NCI-H526 (cell line): ENCODE results near the gene KASH5.

Experiments
- DNase-seq, 2 experiments: peaks; one replicate each; lab custom pipeline; 2025; lab: John Stamatoyannopoulos, UW

KASH5 gene, protein sequence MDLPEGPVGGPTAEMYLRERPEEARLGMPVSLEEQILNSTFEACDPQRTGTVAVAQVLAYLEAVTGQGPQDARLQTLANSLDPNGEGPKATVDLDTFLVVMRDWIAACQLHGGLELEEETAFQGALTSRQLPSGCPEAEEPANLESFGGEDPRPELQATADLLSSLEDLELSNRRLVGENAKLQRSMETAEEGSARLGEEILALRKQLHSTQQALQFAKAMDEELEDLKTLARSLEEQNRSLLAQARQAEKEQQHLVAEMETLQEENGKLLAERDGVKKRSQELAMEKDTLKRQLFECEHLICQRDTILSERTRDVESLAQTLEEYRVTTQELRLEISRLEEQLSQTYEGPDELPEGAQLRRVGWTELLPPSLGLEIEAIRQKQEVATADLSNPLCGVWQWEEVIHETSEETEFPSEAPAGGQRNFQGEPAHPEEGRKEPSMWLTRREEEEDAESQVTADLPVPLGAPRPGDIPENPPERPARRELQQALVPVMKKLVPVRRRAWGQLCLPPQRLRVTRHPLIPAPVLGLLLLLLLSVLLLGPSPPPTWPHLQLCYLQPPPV

DNA sequence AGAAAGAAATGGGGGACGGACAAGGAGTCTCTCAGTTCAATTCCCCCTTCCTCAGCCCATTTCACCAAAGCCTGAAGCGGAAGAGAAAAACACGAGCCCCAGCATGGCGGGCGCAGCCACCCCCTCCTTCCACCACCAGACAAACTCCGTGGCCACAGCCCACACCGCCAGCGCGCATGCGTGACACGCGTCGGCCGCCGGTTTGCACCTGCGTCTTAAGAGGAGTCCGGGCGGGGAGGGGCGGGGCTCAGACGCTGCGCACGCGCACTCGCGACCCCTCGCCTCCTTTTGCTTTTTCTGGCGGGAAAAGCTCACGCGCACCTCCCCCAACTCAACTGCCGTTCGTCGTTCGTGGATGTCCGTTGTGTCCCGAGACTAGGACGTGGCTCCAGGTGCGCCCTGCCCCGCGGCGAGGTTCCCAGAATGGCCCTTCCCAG, at the start of gene KASH5:
KASH5 (plus strand) TSS at position 314 of the 437 bp plus-strand sequence. CDS start 2,635 bp downstream, outside the sequence.
- peak; percentile 73 to 88 for DNase-seq

DNA sequence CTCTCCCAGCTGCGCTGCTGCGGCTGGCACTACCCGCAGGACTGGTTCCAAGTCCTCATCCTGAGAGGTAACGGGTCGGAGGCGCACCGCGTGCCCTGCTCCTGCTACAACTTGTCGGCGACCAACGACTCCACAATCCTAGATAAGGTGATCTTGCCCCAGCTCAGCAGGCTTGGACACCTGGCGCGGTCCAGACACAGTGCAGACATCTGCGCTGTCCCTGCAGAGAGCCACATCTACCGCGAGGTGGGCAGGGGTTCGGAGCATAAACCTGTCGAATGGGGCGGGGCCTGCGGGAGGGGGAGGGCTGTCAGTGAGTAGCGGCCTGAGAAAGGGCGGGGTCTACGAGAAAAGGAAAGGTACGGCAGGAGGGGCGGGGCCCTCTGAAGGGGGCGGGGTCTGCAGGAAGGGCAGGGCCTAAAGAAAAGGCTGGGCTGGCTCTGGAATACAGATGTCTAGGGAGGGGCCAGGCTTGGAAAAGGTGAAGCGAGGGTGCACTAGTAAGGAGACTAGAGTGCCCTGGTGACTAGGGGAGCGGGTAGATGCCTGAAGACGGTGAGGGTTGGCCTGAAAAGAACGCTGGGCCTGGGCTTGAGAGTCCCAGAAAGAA, 49.3 kb upstream of the KASH5 start:
- DNase-seq = peak; percentile 81 to 92

DNA sequence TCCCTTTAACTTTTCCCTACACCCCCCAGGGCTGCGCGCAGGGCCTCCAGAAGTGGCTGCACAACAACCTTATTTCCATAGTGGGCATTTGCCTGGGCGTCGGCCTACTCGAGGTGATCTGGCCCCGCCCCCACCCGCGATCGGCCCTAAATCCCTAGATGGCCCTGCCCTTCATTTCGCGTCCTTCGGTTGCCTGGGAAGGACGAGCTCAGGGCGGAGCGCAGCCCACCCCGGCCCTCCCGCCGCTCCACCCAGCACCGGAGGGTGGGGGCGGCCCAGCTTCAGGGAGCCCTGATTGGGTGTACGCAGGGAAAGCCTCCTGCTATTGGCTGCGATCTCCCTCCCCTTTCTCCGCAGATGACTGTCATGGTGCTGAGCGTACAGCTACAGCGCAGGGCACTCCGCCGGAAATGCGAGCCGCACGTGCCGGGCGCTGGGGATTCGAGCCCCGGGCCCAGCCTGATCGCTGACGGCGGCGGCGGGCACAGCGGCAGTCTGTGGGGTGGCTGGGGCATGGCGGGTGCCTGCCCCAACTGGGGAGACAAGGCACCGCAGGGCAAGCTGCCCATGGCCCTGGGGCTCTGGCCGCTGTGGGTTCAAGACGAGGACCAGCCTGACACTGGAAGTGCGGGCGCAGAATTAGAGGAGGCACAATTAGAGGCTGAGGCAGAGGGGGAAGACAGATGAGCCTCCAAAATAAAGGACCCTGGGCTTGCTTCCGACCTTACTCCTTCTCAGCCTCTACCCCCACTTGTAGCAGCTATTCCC, 48.6 kb upstream of the KASH5 start:
- peak; percentile 84 to 87 for DNase-seq

DNA sequence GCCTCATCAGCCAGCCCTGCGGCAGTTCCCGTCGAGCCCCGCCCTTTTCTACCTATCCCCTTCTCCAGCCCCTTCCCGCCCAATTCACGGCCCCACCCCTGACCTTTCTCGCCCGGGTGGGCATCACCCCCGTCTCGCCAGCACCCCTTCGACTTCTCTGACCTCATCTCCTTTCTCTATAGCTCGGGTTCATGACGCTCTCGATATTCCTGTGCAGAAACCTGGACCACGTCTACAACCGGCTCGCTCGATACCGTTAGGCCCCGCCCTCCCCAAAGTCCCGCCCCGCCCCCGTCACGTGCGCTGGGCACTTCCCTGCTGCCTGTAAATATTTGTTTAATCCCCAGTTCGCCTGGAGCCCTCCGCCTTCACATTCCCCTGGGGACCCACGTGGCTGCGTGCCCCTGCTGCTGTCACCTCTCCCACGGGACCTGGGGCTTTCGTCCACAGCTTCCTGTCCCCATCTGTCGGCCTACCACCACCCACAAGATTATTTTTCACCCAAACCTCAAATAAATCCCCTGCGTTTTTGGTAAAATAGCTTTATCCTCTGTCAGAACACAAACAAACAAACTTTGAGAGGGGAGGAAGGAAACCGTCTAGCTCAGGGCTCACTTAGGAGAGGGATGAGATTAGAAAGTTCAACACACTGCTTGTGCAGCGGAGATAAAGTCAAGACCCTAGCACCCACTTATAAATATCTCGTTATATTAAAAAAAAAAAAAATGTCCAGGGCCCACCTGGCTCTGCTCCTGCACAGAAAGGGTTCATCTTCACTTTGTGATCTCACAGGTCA, 47.8 kb upstream of the KASH5 start:
- DNase-seq = peak; percentile 50 to 72

DNA sequence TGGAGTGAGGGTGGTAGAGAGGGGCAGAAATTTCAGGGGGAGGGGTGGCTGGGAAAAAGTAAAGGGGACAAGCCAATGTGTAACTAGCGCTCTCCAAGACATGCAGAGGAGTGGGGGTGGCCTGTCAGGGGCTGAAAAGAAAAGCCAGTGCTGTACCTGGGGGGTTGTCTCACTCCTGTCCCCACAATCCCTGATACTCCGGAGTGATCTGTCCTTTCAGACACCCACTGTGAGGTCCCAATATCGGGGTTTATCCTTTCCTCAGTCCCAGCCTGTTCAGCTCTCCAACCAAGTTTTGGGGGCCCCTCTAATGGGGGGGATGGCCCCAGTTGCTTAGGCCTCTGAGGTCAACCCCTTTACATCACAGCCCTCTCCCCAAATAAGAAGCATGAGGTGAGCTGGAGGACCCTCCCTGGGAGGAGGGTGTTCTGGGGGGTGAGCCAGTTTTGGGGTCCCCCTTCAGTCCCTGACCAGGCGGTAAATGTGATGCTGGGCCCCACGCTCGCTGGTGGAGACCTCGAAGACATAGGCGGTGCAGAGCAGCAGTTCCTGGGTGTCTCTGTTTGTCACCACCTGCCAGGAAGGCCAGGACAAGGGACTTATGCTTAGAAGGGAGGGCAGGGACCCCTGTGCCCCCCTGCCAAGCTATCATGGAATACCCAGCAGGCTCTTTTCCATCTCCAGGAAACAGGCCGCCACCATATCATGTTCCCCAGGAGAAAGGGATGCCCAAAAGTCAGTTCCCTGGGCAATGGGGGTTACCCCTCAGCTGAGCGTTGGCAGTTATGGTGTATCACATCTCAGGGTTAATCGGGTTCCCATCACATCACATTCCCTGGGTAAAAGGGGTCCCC, 47.0 kb upstream of the KASH5 start:
- DNase-seq = no peak

DNA sequence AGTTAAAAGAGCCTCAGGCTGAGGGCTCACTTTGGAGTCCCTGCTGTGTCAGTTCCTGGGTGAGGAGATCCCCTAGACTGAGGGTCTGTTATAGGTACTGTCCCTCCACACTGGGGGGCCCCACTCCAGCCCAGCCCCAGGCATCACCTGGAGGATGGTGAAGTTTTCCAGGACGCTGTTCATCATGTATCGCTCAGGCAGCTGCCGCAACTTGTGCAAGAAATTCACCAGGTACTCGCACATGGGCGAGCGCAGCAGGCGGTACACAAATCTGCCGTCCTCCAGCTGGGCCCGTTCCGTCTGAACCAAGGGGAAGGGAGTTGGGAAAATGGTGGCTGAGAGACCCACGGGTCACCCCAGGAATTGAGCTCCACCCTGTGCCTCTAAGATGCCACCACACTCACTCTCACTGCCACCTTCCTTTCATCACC, 45.7 kb upstream of the KASH5 start:
- DNase-seq = no peak

DNA sequence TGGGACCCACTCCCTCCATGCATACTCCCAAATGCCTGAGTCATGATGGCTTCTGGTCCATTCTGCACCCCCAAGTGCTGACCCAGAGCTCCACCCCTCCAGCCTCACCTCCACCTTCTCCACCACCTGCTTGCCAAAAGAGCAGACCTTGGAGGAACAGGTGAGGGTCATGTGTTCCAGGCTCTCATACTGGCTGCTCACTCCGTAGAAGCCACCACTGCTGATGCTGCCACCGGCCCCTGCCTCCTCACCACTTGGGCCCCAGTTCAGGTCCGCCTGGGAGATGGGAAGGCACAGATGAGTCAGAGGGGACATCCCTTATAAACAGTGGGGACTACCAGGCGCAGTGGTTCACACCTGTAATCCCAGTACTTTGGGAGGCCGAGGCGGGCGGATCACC, 44.9 kb upstream of the KASH5 start:
- DNase-seq = no peak

DNA sequence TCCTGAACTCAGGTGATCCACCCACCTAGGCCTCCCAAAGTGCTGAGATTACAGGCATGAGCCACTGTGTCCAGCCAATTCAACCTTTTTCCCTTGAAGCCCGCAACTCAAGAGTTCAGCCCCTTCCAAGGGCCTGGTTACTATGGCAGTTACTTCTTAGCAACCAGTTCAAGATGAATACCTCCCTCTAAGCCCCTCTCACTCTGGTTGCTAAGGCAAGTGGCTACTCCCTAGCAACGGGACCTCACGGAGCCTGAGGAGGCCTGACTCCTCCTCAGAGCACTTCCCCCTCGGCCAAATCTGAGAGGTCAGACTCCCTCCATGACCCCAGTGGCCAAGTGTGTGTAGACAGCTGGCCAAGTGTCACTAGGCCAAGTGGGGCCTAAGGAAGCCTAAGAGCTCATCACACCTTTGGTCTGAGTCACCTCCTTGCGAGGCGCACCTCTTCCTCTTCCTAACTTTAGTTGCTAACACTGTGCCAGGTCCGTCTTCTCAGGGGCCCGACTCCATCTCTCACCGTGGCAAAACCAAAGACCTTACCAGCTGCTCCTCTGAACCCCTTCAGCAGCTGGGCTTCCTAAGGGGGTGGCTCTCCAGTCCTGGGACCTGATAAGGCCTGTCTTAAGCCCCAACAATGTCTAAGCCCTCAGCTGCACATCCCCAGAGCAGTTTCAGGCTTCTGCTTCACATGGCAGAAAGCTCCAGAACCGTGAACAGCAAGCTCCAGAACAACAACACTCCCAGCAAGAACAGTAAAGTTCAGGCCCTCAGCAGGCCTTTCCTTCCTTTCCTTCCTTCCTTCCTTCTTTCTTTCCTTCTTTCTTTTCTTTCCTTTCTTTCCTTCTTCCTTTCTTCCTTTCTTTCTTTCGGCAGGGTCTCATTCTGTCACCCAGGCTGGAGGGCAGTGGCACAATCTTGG, 43.3 kb upstream of the KASH5 start:
- no peak for DNase-seq

DNA sequence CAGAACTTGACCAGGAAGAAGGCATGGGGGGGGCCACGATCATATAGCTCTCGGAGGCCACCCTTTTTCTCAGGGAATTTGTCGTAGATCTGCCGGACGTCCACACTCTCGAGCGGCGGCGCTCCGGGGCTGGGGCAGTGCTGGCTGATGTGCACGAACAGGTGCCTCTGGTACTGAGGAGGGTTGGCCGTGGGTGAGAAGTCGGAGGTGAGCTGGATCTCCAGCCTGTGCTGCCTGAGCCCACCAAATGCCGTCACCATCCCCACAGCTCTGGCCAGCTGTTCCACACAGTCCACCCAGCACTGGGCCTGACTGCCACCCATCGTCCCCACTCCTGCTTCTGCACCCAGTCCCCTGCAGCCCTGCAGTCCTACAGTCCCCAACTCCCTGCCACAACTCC, 40.9 kb upstream of the KASH5 start:
- no peak for DNase-seq

DNA sequence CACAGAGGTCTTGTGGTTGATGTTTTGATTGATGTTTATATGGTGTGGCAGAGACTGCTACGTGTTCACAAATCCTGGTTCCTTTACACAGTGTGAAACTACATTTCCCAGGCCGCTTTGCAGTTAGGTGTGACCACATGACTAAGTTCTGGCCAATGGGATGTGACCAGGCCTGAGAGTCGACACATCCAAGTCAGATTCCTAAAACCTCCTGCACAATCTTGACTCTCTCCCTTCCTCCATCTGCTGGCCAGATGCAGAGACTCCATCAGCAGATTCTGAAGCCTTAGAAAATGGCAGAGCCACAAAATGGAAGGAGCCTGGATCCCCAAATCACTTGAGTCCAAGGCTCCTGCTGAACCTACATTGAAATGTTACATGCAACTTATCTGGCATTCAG, 40.2 kb upstream of the KASH5 start:
- DNase-seq = peak in 1 of 2 experiments; percentile 41

DNA sequence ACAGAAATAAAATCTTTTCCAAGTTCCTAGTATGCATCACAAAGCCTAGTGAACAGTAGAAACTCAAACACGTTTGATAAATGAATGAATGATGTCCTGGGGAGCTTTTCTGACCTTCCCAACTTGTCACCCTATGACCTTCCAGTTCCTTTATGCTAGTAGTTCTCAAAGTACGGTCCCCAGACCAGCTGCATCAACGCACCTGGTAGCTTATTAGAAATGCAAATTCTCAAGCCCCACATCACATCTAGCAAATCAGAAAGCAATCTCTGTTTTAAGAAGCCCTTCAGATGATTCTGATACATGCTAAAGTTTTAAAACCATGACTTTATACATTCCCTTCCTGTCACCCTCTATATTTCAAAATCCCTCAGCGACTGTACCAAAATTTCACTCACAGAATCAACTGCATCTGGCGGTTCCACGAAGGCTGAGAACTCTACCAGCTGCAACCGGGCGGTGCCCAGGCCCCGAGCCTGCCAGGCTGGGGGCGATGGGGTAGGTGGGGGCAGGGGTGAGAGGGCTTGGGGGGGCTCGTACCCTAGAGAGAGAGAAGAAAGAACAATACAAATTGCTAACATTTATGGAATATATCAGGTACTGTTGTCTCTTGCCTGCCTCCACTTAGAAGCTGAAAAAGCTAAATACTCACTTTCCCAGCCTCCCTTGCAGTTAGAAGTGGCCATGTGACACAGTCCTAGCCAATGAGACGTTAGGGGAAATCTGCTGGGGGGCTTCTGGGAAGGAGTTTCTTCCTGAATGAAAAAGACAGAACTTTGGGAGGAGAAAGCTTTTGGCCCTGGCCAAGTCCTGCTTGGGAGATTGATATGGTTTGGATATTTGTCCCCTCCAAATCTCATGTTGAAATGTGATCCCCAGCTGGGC, 39.5 kb upstream of the KASH5 start:
- DNase-seq = no peak

DNA sequence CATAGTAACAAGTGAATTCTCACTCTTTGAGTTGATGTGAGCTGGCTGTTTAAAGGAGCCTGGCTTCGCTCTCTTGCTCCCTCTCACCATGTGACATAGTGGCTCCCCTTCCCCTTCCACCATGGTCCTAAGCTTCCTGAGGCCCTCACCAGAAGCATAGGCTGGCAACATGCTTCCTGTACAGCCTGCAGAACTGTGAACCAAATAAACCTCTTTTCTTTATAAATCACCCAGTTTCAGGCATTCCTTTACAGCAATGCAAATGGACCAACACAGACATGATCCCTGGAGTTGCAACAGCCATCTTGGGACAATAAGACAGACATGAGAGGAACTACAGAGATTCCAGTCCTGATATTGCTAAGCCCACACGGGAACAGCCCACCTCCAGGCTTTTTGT, 38.5 kb upstream of the KASH5 start:
- no peak for DNase-seq

DNA sequence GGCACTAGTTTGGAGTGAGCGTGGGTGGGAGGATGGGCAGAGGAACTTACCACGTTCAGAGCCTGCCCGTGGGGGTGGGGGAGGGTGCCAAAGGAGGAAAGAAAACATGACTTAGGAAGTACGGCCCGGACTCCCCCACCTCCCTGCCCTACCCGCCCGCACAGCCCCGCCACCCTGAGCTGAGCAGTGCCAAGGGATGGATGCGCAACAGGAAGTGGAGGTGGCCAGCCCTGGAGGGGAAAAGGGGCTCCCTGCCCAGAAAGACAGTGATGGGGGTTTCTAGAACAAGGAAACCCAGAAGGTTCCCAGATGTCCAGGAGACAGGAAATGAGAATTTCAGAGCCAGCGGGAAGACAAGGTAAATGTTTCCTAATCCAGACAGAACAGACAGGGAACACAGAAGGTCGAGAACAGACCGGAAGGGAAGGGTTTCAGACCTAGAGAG, 32.1 kb upstream of the KASH5 start:
- DNase-seq = no peak

DNA sequence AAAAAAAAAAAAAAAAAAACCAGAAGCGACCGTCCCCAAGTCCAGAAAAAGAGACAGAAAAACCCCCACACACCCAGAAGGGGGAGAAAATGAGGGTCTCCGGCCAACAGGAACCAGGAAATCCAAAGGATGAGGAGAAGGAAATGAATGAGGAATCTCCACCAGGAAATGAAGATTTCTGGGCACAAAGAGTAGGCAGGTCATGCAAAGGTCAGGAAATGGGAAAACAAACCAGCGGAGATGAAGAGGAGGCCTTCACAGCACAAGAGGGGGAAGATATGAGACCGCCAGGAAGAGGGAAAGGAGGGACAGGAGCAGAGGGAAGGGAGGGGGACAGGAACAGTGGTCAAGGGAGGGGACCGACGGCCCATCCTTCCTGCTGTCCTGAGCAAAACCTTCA, 31.7 kb upstream of the KASH5 start:
- DNase-seq = no peak

DNA sequence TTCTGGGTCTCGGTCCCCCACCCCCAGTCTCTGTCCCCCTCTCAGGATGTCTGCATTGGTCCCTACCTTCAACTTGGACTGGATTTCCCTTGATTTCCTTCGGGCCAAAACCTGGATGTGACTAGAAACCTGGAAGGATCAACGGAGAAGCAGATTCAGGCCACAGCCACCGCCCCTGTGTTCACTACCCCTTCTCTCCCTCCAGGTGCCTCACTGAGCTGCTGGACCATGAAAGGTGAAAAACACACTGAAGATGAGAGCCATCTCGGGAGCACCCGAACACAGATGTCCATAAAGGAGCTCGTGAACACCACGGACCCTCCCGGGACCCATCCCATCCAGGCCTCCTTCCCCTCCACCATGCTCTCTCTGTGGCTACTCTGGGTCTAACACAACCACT, 30.9 kb upstream of the KASH5 start:
- no peak for DNase-seq

DNA sequence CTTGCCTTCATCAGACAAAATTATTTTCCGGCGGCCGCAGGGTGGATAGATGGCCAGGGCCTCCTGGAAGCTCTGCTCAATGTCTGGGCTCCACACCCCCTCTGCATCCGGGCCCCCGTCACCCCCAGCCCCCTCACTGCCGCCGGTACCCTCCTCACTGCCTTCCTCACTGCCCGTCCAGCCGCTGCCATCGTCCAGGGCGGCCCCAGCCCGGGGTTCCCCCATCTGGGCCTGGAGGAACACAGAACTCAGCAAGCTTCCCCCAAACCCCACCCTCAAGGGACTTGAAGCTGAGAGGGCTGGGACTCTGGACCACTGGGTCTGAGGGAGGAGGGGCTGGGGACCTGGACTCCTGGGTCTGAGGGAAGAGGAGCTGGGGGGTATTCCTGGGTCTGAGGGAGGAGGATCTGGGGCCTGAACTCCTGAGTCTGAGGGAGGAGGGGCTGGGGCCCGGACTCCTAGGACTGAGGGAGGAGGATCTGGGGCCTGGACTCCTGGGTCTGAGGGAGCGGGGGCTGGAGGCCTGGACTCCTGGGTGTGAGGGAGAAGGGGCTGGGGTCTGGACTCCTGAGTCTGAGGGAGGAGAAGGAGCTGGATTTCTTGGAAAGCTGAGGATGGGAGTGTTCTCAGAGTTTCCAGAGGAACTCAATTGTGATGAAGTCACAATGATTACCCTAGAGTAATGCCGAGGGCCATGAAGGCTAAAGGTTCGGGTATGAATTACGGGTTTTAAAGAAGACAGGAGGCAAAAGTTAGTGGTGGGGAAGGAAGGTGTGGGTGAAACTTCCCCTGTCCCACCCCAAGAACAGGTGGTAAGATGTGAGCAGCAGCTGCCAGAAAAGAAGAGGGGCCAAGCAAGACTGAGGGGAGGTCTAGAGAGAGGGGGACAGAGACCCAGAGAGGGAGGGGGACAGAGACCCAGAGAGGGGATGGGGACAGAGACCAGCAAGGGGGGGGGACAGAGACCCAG, 27.9 kb upstream of the KASH5 start:
- DNase-seq = no peak

DNA sequence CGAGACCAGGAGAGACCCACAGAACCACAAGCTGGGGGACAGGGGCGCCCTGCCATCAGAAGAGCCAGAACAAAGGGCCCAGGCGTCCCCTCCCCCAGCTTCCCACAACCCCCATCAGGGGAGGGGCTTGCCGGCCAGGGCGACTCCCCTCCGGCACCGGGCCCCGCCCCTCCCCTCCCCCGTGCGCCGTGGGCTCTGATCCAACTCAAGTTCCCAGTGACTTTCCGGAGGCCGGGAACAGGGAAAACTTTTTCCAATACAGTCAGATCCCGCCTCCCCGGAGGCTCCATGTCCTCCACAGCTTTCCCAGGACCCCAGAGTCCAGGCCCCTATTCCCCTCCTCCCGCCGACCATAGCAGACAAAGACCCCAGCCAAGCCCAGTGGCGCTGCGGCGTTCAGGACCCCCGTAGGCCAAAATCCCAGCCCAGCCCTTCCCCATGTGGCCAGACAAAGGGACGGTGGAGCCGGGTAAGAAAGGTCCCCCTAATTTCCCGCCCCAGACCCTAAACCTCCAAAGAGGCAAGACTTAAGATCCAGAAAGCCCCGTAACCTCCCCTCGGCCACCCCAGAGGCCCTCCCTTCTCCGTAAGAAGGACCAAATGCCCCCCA, 26.5 kb upstream of the KASH5 start:
- DNase-seq = peak in 1 of 2 experiments; percentile 30
